IPS-18a (cell line): ENCODE results near the gene PPP1R15B.
A peak's percentile ranks its signal among the peaks of the same experiment; 100 is the strongest.

Experiments
- H3K27ac ChIP-seq: one replicate; pipeline ENCODE4 v1.5.1; 2013; ENCODE audit warnings: low read length
- H3K27me3 ChIP-seq: one replicate; pipeline ENCODE4 v1.6.1; 2013; ENCODE audit warnings: mild to moderate bottlenecking, low read length; ENCODE audit not compliant: control insufficient read depth, insufficient read depth
- H3K36me3 ChIP-seq: one replicate; pipeline ENCODE4 v1.6.1; 2013; ENCODE audit warnings: low read depth, low read length; ENCODE audit not compliant: control insufficient read depth
- H3K4me1 ChIP-seq: one replicate; pipeline ENCODE4 v1.6.1; 2013; ENCODE audit warnings: low read depth, low read length; ENCODE audit not compliant: control insufficient read depth
- H3K4me3 ChIP-seq: one replicate; pipeline ENCODE4 v1.5.1; 2013; ENCODE audit warnings: low read length
- H3K9ac ChIP-seq: one replicate; pipeline ENCODE4 v1.6.1; 2013; ENCODE audit warnings: mild to moderate bottlenecking, low read length, moderate library complexity
- H3K9me3 ChIP-seq: one replicate; pipeline ENCODE4 v1.6.1; 2013; ENCODE audit warnings: low read depth, low read length; ENCODE audit not compliant: control insufficient read depth

Gene PPP1R15B

GRCh38 chr1:204385727-204386126 lies 25.9 kb downstream of the PPP1R15B start:
- Histone ChIP-seq H3K27me3 (peaks cover 2% of the 10 kb centered on the region), H3K4me1 (no peaks in the 10 kb centered on the region), H3K4me3 (no peak overlapping the region), H3K9ac (no peak overlapping the region), H3K27ac (no peak overlapping the region), H3K9me3 (no peaks in the 10 kb centered on the region), H3K36me3 (no peaks in the 10 kb centered on the region)

GRCh38 chr1:204384636-204385352 lies 26.8 kb downstream of the PPP1R15B start:
- peaks cover 11% of the 10 kb centered on the region for H3K27me3 ChIP-seq
- H3K4me1 ChIP-seq = no peaks in the 10 kb centered on the region
- no peak overlapping the region for H3K9ac ChIP-seq
- H3K4me3 ChIP-seq = no peak overlapping the region
- no peak overlapping the region for H3K27ac ChIP-seq
- H3K9me3 ChIP-seq = no peaks in the 10 kb centered on the region
- no peaks in the 10 kb centered on the region for H3K36me3 ChIP-seq

GRCh38 chr1:204383163-204383904 lies 28.3 kb downstream of the PPP1R15B start:
- H3K9me3 ChIP-seq = no peaks in the 10 kb centered on the region
- H3K4me3 ChIP-seq = no peak overlapping the region
- H3K36me3 ChIP-seq = no peaks in the 10 kb centered on the region
- H3K27ac ChIP-seq = no peak overlapping the region
- peaks cover 26% of the 10 kb centered on the region for H3K27me3 ChIP-seq
- no peaks in the 10 kb centered on the region for H3K4me1 ChIP-seq
- H3K9ac ChIP-seq = no peak overlapping the region

GRCh38 chr1:204382714-204383083 lies 28.9 kb downstream of the PPP1R15B start:
- H3K9me3 ChIP-seq = no peaks in the 10 kb centered on the region
- H3K27ac ChIP-seq = no peak overlapping the region
- H3K36me3 ChIP-seq = no peaks in the 10 kb centered on the region
- H3K9ac ChIP-seq = no peak overlapping the region
- H3K4me1 ChIP-seq = no peaks in the 10 kb centered on the region
- peaks cover 32% of the 10 kb centered on the region for H3K27me3 ChIP-seq
- no peak overlapping the region for H3K4me3 ChIP-seq

GRCh38 chr1:204380293-204380831 lies 31.3 kb downstream of the PPP1R15B start:
- Histone ChIP-seq H3K4me3 (no peak overlapping the region), H3K36me3 (no peaks in the 10 kb centered on the region), H3K4me1 (no peaks in the 10 kb centered on the region), H3K27me3 (peaks cover 55% of the 10 kb centered on the region), H3K27ac (no peak overlapping the region), H3K9ac (no peak overlapping the region), H3K9me3 (no peaks in the 10 kb centered on the region)

- peaks cover 67% of the 10 kb centered on the region for H3K27me3 ChIP-seq
- H3K4me1 ChIP-seq = no peaks in the 10 kb centered on the region
- H3K27ac ChIP-seq = no peak overlapping the region
Measured at GRCh38 chr1:204377800-204378668, 33.6 kb downstream of the PPP1R15B start.

GRCh38 chr1:204376919-204377799 lies 34.5 kb downstream of the PPP1R15B start:
- Histone ChIP-seq H3K9me3 (no peaks in the 10 kb centered on the region), H3K4me3 (peak overlapping the region; percentile 82), H3K36me3 (no peaks in the 10 kb centered on the region), H3K27me3 (peaks cover 67% of the 10 kb centered on the region), H3K4me1 (no peaks in the 10 kb centered on the region), H3K27ac (no peak overlapping the region), H3K9ac (no peak overlapping the region)

More at GRCh38 chr1:204377800-204378668, 33.6 kb downstream of the PPP1R15B start:
- Histone ChIP-seq H3K9ac (peak overlapping the region; percentile 43), H3K4me3 (peak overlapping the region; percentile 82), H3K36me3 (no peaks in the 10 kb centered on the region), H3K9me3 (no peaks in the 10 kb centered on the region)

GRCh38 chr1:204376465-204376864 lies 35.2 kb downstream of the PPP1R15B start:
- Histone ChIP-seq H3K36me3 (no peaks in the 10 kb centered on the region), H3K27ac (no peak overlapping the region), H3K9me3 (no peaks in the 10 kb centered on the region), H3K4me3 (no peak overlapping the region), H3K4me1 (no peaks in the 10 kb centered on the region), H3K9ac (no peak overlapping the region), H3K27me3 (peaks cover 67% of the 10 kb centered on the region)

- H3K9me3 ChIP-seq = no peaks in the 10 kb centered on the region
- H3K4me3 ChIP-seq = no peak overlapping the region
- H3K9ac ChIP-seq = no peak overlapping the region
- H3K4me1 ChIP-seq = no peaks in the 10 kb centered on the region
- H3K27me3 ChIP-seq = peaks cover 48% of the 10 kb centered on the region
- H3K36me3 ChIP-seq = no peaks in the 10 kb centered on the region
- no peak overlapping the region for H3K27ac ChIP-seq
Measured at GRCh38 chr1:204373911-204374310, 37.7 kb downstream of the PPP1R15B start.

GRCh38 chr1:204370176-204370575 lies 41.4 kb downstream of the PPP1R15B start:
- H3K27me3 ChIP-seq = peaks cover 10% of the 10 kb centered on the region
- H3K9me3 ChIP-seq = no peaks in the 10 kb centered on the region
- H3K4me1 ChIP-seq = no peaks in the 10 kb centered on the region
- H3K4me3 ChIP-seq = no peak overlapping the region
- no peak overlapping the region for H3K9ac ChIP-seq
- no peak overlapping the region for H3K27ac ChIP-seq
- H3K36me3 ChIP-seq = no peaks in the 10 kb centered on the region
